Nephron progenitor cell (in vitro differentiated cells): ENCODE results near the gene RAB10.

ENCODE experiments used
- DNase-seq: peaks from one replicate; pipeline ENCODE4 v3.0.0; 2021
- H3K27ac Mint-ChIP-seq: 2 replicates; pipeline ENCODE4 v1.8.0; 2021; ENCODE audit warnings: mild to moderate bottlenecking, moderate library complexity, mixed read lengths
- H3K27me3 Mint-ChIP-seq: 2 replicates; pipeline ENCODE4 v1.8.0; 2021; ENCODE audit warnings: mild to moderate bottlenecking, low read depth, mixed read lengths; ENCODE audit not compliant: poor library complexity
- H3K36me3 Mint-ChIP-seq: 2 replicates; pipeline ENCODE4 v1.8.0; 2021; ENCODE audit warnings: low read depth, mixed read lengths
- H3K4me1 Mint-ChIP-seq: 2 replicates; pipeline ENCODE4 v1.8.0; 2021; ENCODE audit warnings: mixed read lengths
- H3K4me3 Mint-ChIP-seq: 2 replicates; pipeline ENCODE4 v1.8.0; 2021; ENCODE audit warnings: mild to moderate bottlenecking, moderate library complexity, mixed read lengths
- H3K9me3 Mint-ChIP-seq: 2 replicates; pipeline ENCODE4 v1.8.0; 2021; ENCODE audit warnings: mild to moderate bottlenecking, moderate library complexity, mixed read lengths
- TF ChIP-seq, protein P1 (sequence below): fragments of 200-600 bp; sonication (generic); IDR thresholded peaks from 2 replicates; pipeline ENCODE4 v1.5.0; 2021; ENCODE audit warnings: antibody characterized with exemption

Gene RAB10

DNA sequence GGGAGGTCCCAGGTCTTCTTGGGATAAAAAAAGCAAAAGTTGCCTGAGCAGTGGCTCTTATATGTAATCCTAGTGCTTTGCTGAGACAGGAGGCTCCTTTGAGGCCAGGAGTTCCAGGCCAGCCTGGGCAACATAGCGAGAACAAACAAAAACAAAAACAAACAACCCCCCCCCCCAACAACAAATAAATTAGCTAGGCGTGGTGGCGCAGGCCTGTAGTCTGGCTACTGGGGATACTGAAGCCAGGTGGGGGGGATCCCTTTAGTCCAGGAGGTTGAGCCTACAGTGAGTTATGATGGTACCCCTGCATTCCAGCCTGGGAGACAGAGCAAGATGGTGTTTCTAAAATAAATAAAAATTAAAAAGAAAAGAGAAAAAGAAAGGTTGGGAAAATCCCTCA lies 144.4 kb downstream of the RAB10 start:
- Mint-ChIP-seq H3K27me3 (peaks cover 34% of the 10 kb centered on the region), H3K4me3 (peak overlapping the region; percentile 40), H3K27ac (no peak overlapping the region), H3K4me1 (peaks cover 53% of the 10 kb centered on the region), H3K9me3 (no peaks in the 10 kb centered on the region), H3K36me3 (peaks cover 24% of the 10 kb centered on the region)
- TF ChIP-seq, protein P1, sequence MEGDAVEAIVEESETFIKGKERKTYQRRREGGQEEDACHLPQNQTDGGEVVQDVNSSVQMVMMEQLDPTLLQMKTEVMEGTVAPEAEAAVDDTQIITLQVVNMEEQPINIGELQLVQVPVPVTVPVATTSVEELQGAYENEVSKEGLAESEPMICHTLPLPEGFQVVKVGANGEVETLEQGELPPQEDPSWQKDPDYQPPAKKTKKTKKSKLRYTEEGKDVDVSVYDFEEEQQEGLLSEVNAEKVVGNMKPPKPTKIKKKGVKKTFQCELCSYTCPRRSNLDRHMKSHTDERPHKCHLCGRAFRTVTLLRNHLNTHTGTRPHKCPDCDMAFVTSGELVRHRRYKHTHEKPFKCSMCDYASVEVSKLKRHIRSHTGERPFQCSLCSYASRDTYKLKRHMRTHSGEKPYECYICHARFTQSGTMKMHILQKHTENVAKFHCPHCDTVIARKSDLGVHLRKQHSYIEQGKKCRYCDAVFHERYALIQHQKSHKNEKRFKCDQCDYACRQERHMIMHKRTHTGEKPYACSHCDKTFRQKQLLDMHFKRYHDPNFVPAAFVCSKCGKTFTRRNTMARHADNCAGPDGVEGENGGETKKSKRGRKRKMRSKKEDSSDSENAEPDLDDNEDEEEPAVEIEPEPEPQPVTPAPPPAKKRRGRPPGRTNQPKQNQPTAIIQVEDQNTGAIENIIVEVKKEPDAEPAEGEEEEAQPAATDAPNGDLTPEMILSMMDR, result no peak
- no peak for DNase-seq

DNA sequence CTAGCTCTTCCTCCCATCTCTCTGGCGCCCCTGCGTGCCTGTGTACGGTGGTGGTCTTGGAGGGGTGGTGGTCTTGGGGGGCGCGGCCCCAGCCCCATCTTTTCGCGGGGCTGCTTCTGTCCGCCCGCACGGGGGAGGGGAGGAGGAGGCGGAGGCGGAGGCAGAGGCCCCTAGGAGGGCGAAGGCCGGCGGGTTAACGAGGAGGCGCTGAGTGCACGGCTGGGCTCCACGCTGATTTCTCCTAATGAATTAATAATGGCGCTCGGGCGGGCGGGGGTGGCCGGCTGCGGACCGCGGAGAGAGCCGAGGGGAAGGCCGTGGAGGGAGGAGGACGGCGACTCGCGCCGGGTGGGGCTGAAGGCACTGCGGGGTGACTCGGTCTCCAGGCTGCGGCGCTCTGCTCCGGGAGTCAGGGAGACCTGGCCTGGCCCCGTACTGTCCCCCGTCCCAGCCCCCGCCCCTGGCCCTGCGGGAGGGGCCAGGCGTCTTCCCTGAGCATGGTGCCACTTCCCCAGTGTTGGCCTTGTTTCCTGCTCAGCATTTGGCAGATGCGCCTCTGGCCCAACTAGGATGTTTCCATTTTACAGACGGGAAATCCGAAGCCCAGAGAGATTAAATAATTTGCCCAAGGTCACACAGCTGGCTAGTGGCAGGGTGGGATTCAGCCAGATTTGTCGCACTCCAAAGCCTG lies 145.0 kb downstream of the RAB10 start:
- H3K9me3 Mint-ChIP-seq, result no peaks in the 10 kb centered on the region
- H3K36me3 Mint-ChIP-seq, result peaks cover 29% of the 10 kb centered on the region
- peaks cover 56% of the 10 kb centered on the region for H3K4me1 Mint-ChIP-seq
- peak overlapping the region; percentile 66 for H3K4me3 Mint-ChIP-seq
- peak overlapping the region; percentile 54 for H3K27ac Mint-ChIP-seq
- peak; percentile 69 for DNase-seq
- H3K27me3 Mint-ChIP-seq, result peaks cover 39% of the 10 kb centered on the region
- TF ChIP-seq, protein P1, result no peak

DNA sequence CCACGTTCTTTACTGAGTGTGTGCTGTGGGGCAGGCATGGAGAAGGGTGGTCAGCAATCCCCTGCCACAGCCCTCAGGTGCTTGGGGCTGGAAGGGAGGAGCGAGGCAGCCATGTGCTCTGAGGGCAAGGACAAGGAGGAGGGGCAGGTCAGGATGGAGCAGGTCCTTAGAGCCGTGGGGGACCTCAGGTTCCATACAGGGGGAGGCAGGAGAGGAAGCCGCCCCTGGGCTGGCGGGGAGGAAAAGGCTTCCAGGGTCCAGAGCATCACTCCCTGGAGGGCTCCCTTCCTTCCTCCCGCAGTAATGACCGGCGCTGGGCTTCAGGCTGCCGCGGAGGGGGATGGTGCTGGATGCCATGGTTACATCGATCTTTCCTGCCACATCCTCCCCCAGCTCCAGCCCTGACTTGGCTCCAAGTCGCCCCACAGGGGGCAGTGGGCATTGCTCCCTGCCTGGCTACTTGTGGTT lies 145.6 kb downstream of the RAB10 start:
- H3K4me1 Mint-ChIP-seq, result peaks cover 53% of the 10 kb centered on the region
- H3K27ac Mint-ChIP-seq, result peak overlapping the region; percentile 54

DNA sequence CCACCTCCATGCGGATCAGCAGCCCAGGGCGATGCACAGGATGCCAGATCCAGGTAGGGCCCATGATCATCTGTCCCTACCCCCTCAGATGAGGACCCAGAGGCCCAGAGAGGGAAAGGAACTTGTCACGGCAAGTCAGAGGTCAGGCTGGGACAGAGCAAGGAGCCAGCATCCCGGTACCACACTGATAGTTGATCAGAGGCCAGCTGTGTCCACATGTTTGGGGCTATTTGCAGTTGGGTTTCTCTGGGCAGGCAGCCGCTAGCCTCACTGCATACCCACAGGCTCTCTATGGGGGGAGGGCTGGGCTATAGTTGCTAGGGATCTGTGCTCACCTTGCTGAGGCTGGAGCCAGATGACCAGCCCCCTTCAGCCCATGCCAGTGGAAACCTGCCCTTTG lies 148.6 kb downstream of the RAB10 start:
- Mint-ChIP-seq H3K36me3 (peaks cover 23% of the 10 kb centered on the region), H3K27ac (no peak overlapping the region), H3K4me1 (peaks cover 27% of the 10 kb centered on the region), H3K27me3 (peaks cover 45% of the 10 kb centered on the region), H3K4me3 (no peak overlapping the region), H3K9me3 (no peaks in the 10 kb centered on the region)
- TF ChIP-seq, protein P1, result no peak
- no peak for DNase-seq

More for the DNA sequence above, 145.6 kb downstream of the RAB10 start:
- no peaks in the 10 kb centered on the region for H3K9me3 Mint-ChIP-seq
- H3K27me3 Mint-ChIP-seq, result peaks cover 36% of the 10 kb centered on the region
- peak overlapping the region; percentile 66 for H3K4me3 Mint-ChIP-seq
- TF ChIP-seq, protein P1, result no peak
- H3K36me3 Mint-ChIP-seq, result peaks cover 31% of the 10 kb centered on the region
- DNase-seq, result peak; percentile 46

DNA sequence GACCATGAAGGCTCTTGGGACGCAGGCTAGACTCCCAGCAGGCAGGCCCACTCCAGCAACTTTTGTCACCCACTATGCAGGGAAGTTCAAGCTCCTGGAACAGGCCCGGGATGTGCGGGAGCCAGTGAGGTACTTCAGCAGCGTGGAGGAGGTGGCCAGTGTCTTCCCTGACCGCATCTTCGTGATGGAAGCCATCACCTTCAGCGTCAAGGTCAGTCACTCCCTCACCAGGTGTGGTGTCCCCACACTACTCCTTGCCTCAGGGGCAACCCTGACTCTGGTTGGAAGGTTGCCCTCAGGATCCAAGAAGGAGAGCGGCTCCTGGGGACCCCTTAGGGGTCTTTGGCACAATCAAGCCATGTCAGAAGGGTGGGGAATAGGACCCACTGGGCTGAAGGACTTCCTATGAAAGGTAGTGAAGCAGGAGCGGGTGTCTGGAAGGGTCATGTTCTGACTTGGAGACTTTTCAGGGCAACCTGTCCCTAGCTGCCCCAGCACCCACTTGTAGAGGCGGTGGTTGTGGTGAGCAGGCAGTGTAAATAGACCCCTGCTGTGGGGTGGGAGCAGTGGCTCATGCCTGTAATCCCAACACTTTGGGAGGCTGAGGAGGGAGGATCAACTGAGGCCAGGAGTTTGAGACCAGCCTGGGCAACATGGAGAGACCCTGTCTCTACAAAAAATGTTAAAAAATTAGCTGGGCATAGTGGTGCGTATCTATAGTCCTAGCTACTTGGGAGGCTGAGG lies 149.2 kb downstream of the RAB10 start:
- TF ChIP-seq, protein P1, result no peak

More for the DNA sequence above, 149.2 kb downstream of the RAB10 start:
- no peaks in the 10 kb centered on the region for H3K9me3 Mint-ChIP-seq
- peaks cover 45% of the 10 kb centered on the region for H3K27me3 Mint-ChIP-seq
- H3K4me3 Mint-ChIP-seq, result peak overlapping the region; percentile 52
- DNase-seq, result no peak
- peaks cover 23% of the 10 kb centered on the region for H3K36me3 Mint-ChIP-seq
- H3K27ac Mint-ChIP-seq, result no peak overlapping the region
- peaks cover 27% of the 10 kb centered on the region for H3K4me1 Mint-ChIP-seq
